ENCODE data around the gene SLC38A4.

DNA sequence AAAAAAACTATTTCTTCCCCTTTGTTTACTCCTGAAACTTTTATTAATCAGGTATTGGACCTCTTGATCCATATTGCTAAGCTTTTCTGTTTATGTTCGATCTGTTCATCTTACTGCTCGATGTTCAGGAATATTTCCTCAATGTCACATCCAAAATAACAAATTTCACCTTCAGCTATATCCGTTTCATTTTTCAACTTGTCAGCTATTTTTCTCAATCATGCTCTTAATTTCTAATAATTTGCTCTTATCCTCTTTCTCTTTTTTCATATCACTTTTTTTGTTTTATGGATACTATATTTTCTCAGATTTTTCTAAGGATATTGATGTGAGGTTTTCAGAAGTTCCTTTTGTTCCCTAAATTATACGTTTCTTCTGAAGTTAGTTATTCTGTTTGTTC is 29.8 kb downstream of the SLC38A4 start:
- no peak for TF ChIP-seq SUZ12 (IDR thresholded peaks at IDR 0.05; ENCODE audit: extremely low read depth, insufficient read depth, insufficient read length)
- TF ChIP-seq YY1 (IDR thresholded peaks at IDR 0.05; ENCODE audit: insufficient read depth, insufficient read length) = no peak
- no peak for TF ChIP-seq ZNF274 (IDR thresholded peaks at IDR 0.05; ENCODE audit: low read depth, low read length)

All from NT2/D1 (cell line).